Measurements from ENCODE around the gene KCNS1. TPM values are rescaled to one million over a fixed set of nuclear protein-coding genes. Genes with fewer than 3 reads are reported as not detected.
A peak's percentile ranks its signal among the peaks of the same experiment; 100 is the strongest.

Gene KCNS1
- total RNA-seq, 4 donors from 2014 or later, result 0.97 TPM; not detected in 3

- TF ChIP-seq CTCF (IDR thresholded peaks at IDR 0.05) (no peak), POLR2A (IDR thresholded peaks at IDR 0.05) (no peak)
- no peak overlapping the region for H3K4me3 ChIP-seq
Observed at GRCh38 chr20:45097485-45098102, 3.3 kb downstream of the KCNS1 start.

GRCh38 chr20:45096781-45097180 is 4.1 kb downstream of the KCNS1 start:
- TF ChIP-seq CTCF (IDR thresholded peaks at IDR 0.05) (no peak), POLR2A (IDR thresholded peaks at IDR 0.05) (no peak)
- Histone ChIP-seq H3K4me1 (peaks cover 0 to 10% of the 10 kb centered on the region in 2 donors), H3K9me3 (no peaks in the 10 kb centered on the region), H3K4me3 (no peak overlapping the region), H3K27ac (no peak overlapping the region), H3K27me3 (peaks cover 7 to 17% of the 10 kb centered on the region in 2 donors), H3K36me3 (no peaks in the 10 kb centered on the region)
- intact Hi-C loops (cut with DNase I; ENCODE audit: low total_unique reads), result no loop called here
- no peak for DNase-seq

More at GRCh38 chr20:45097485-45098102, 3.3 kb downstream of the KCNS1 start:
- intact Hi-C loops (cut with DNase I; ENCODE audit: low total_unique reads), result no loop called here
- Histone ChIP-seq H3K27ac (no peak overlapping the region), H3K27me3 (peaks cover 7 to 17% of the 10 kb centered on the region in 2 donors), H3K9me3 (no peaks in the 10 kb centered on the region), H3K4me1 (peaks cover 0 to 10% of the 10 kb centered on the region in 2 donors), H3K36me3 (no peaks in the 10 kb centered on the region)
- DNase-seq, result no peak

GRCh38 chr20:45095805-45096238 is 5.1 kb downstream of the KCNS1 start:
- intact Hi-C loops (cut with DNase I; ENCODE audit: low total_unique reads), result no loop called here
- TF ChIP-seq POLR2A (IDR thresholded peaks at IDR 0.05), result no peak
- peak; percentile 51 to 74 (median 63) for TF ChIP-seq CTCF (IDR thresholded peaks at IDR 0.05)
- peak; percentile 28 to 52 for DNase-seq
- H3K4me1 ChIP-seq, result peaks cover 0 to 10% of the 10 kb centered on the region in 2 donors
- no peaks in the 10 kb centered on the region for H3K9me3 ChIP-seq
- H3K27me3 ChIP-seq, result peaks cover 7 to 17% of the 10 kb centered on the region in 2 donors
- no peak overlapping the region for H3K4me3 ChIP-seq
- H3K27ac ChIP-seq, result no peak overlapping the region
- no peaks in the 10 kb centered on the region for H3K36me3 ChIP-seq

- TF ChIP-seq POLR2A (IDR thresholded peaks at IDR 0.05) (no peak), CTCF (IDR thresholded peaks at IDR 0.05) (no peak)
Observed at GRCh38 chr20:45094864-45095574, 5.9 kb downstream of the KCNS1 start.

GRCh38 chr20:45094201-45094600 is 6.7 kb downstream of the KCNS1 start:
- Histone ChIP-seq H3K4me1 (peaks cover 0 to 10% of the 10 kb centered on the region in 2 donors), H3K9me3 (no peaks in the 10 kb centered on the region), H3K36me3 (no peaks in the 10 kb centered on the region), H3K4me3 (no peak overlapping the region), H3K27ac (no peak overlapping the region), H3K27me3 (peaks cover 7 to 17% of the 10 kb centered on the region in 2 donors)
- TF ChIP-seq POLR2A (IDR thresholded peaks at IDR 0.05) (no peak), CTCF (IDR thresholded peaks at IDR 0.05) (no peak)
- intact Hi-C loops (cut with DNase I; ENCODE audit: low total_unique reads), result no loop called here
- no peak for DNase-seq

More at GRCh38 chr20:45094864-45095574, 5.9 kb downstream of the KCNS1 start:
- peaks cover 7 to 17% of the 10 kb centered on the region in 2 donors for H3K27me3 ChIP-seq
- no peak overlapping the region for H3K27ac ChIP-seq
- H3K4me3 ChIP-seq, result no peak overlapping the region
- H3K4me1 ChIP-seq, result peaks cover 0 to 10% of the 10 kb centered on the region in 2 donors
- no peak for DNase-seq
- intact Hi-C loops (cut with DNase I; ENCODE audit: low total_unique reads), result no loop called here
- H3K36me3 ChIP-seq, result no peaks in the 10 kb centered on the region
- no peaks in the 10 kb centered on the region for H3K9me3 ChIP-seq

All from uterus (tissue), 4 donors.